Measurements from ENCODE around the gene FKRP.
A peak's percentile ranks its signal among the peaks of the same experiment; 100 is the strongest.

FKRP gene

DNA sequence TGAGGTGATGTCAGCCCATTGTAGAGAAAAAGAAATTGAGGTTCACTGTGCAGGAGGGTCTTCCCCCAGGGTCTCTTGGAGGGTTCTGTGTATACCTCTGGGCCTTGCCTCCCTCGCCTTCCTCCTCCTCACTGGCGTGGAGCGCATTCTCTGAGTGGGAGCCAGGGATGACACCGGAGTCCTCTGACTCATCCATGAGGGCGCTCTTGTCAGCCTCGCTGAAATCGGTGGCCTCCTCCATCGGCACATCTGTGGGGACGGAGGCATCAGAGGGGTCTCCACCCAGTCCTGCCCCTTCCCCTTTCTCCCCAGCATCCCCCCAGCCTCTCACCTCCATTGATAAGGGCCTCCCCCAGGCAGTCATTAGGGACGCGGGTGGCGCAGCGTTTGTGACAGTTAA, 45.2 kb upstream of the FKRP start:
- no peak for TF ChIP-seq SIN3A (IDR thresholded peaks at IDR 0.05; ENCODE audit: borderline replicate concordance, insufficient read depth, low read length)
- no peak for TF ChIP-seq POLR2AphosphoS5 (IDR thresholded peaks at IDR 0.05; ENCODE audit: low read depth, low read length)

- TF ChIP-seq, protein P1, sequence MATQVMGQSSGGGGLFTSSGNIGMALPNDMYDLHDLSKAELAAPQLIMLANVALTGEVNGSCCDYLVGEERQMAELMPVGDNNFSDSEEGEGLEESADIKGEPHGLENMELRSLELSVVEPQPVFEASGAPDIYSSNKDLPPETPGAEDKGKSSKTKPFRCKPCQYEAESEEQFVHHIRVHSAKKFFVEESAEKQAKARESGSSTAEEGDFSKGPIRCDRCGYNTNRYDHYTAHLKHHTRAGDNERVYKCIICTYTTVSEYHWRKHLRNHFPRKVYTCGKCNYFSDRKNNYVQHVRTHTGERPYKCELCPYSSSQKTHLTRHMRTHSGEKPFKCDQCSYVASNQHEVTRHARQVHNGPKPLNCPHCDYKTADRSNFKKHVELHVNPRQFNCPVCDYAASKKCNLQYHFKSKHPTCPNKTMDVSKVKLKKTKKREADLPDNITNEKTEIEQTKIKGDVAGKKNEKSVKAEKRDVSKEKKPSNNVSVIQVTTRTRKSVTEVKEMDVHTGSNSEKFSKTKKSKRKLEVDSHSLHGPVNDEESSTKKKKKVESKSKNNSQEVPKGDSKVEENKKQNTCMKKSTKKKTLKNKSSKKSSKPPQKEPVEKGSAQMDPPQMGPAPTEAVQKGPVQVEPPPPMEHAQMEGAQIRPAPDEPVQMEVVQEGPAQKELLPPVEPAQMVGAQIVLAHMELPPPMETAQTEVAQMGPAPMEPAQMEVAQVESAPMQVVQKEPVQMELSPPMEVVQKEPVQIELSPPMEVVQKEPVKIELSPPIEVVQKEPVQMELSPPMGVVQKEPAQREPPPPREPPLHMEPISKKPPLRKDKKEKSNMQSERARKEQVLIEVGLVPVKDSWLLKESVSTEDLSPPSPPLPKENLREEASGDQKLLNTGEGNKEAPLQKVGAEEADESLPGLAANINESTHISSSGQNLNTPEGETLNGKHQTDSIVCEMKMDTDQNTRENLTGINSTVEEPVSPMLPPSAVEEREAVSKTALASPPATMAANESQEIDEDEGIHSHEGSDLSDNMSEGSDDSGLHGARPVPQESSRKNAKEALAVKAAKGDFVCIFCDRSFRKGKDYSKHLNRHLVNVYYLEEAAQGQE (IDR thresholded peaks at IDR 0.05; ENCODE audit: insufficient read depth in 1 of 2, low read depth in 2 of 2, low read length in 2 of 2), result no peak
- TF ChIP-seq POLR2AphosphoS5 (IDR thresholded peaks at IDR 0.05; ENCODE audit: low read depth, low read length) (no peak), SIN3A (IDR thresholded peaks at IDR 0.05; ENCODE audit: borderline replicate concordance, insufficient read depth, low read length) (no peak), TAF1 (IDR thresholded peaks at IDR 0.05; ENCODE audit: borderline replicate concordance, insufficient read depth, low read length) (no peak), FOXP2 (optimal IDR thresholded peaks at IDR 0.05; ENCODE audit: borderline replicate concordance, extremely low read depth, extremely low read length, insufficient read depth) (no peak)
Observed at GRCh38 chr19:46704379-46705076, 41.3 kb upstream of the FKRP start.

DNA sequence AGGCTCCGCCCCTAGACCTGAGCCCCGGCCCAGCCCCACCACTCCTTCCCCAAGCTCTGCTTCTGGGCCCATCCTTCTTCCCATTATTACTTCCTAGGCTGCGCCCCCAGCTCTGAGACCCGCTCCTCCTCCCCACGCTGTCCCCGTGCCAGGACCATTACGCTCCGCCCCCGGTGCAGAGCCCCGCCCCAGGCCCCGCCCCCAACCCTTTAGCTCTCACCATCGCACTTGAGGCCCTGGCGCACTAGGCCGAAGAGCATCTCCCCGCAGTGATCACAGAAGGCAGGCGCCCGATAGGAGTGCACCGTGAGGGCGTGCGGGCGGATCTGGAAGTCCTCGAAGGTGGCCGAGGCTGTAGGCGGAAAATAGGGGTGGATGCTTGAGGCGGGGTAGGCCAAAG, 35.2 kb upstream of the FKRP start:
- TF ChIP-seq TAF1 (IDR thresholded peaks at IDR 0.05; ENCODE audit: borderline replicate concordance, insufficient read depth, low read length) (no peak), FOXP2 (optimal IDR thresholded peaks at IDR 0.05; ENCODE audit: borderline replicate concordance, extremely low read depth, extremely low read length, insufficient read depth) (no peak), SIN3A (IDR thresholded peaks at IDR 0.05; ENCODE audit: borderline replicate concordance, insufficient read depth, low read length) (no peak), POLR2AphosphoS5 (IDR thresholded peaks at IDR 0.05; ENCODE audit: low read depth, low read length) (no peak)

GRCh38 chr19:46713781-46714443, 31.9 kb upstream of the FKRP start:
- 0 out of 2 replicates have a peak, but pooled peaks have one; percentile 44 for TF ChIP-seq TAF1 (IDR thresholded peaks at IDR 0.05; ENCODE audit: borderline replicate concordance, insufficient read depth, low read length)
- peak; percentile 45 for TF ChIP-seq FOXP2 (optimal IDR thresholded peaks at IDR 0.05; ENCODE audit: borderline replicate concordance, extremely low read depth, extremely low read length, insufficient read depth)
- TF ChIP-seq, protein P1 (IDR thresholded peaks at IDR 0.05; ENCODE audit: insufficient read depth in 1 of 2, low read depth in 2 of 2, low read length in 2 of 2), result no peak
- TF ChIP-seq POLR2AphosphoS5 (IDR thresholded peaks at IDR 0.05; ENCODE audit: low read depth, low read length), result 0 out of 2 replicates have a peak, but pooled peaks have one; percentile 38
- peak; percentile 75; the same call in 1 of the 2 replicates for TF ChIP-seq SIN3A (IDR thresholded peaks at IDR 0.05; ENCODE audit: borderline replicate concordance, insufficient read depth, low read length)

GRCh38 chr19:46714444-46715106, 31.3 kb upstream of the FKRP start:
- TF ChIP-seq TAF1 (IDR thresholded peaks at IDR 0.05; ENCODE audit: borderline replicate concordance, insufficient read depth, low read length), result no peak
- TF ChIP-seq, protein P1 (IDR thresholded peaks at IDR 0.05; ENCODE audit: insufficient read depth in 1 of 2, low read depth in 2 of 2, low read length in 2 of 2), result no peak
- no peak for TF ChIP-seq SIN3A (IDR thresholded peaks at IDR 0.05; ENCODE audit: borderline replicate concordance, insufficient read depth, low read length)
- no peak; the same call in 1 of the 2 replicates for TF ChIP-seq POLR2AphosphoS5 (IDR thresholded peaks at IDR 0.05; ENCODE audit: low read depth, low read length)
- TF ChIP-seq FOXP2 (optimal IDR thresholded peaks at IDR 0.05; ENCODE audit: borderline replicate concordance, extremely low read depth, extremely low read length, insufficient read depth), result no peak

Measured in PFSK-1 (cell line).